HG03139 (cell line): ENCODE results near the gene MACF1.

Experiments
- ATAC-seq: cut with Tn5 transposase; IDR thresholded peaks from one replicate; pipeline ENCODE4 v1.9.1; 2021; ENCODE audit not compliant: unreplicated experiment

MACF1 gene

GRCh38 chr1:39410915-39411436, 206.5 kb downstream of the MACF1 start:
- ATAC-seq = no peak

DNA sequence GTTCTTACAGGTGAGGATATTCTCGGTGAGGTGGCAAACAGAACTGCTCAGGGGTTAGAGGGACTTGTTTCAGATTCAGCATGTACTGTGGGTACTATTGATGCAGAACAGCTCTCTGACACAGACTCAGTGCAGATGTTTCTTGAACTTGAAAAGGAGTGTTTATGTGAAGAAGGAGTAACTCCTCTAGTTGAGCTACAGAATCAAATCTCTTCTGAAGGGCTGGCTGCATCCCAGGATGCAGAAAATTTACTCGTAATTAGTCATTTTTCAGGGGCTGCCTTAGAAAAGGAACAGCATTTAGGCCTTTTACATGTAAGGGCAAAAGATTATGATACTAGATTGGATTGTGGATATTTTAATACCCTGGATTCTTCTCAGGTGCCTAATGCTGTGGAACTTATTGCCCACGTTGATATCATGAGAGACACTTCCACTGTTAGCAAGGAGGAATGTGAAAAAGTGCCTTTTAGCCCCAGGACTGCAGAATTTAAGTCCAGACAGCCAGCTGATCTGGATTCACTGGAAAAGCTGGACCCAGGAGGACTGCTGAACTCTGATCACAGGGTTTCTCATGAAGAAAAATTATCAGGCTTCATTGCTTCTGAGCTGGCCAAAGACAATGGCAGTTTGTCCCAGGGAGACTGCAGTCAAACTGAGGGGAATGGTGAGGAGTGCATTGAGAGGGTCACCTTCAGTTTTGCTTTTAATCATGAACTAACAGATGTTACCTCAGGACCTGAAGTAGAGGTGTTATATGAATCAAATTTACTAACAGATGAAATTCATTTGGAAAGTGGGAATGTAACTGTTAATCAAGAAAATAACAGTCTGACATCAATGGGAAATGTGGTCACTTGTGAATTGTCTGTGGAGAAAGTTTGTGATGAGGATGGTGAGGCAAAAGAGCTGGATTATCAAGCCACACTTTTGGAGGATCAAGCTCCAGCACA, 207.3 kb downstream of the MACF1 start:
- no peak for ATAC-seq

DNA sequence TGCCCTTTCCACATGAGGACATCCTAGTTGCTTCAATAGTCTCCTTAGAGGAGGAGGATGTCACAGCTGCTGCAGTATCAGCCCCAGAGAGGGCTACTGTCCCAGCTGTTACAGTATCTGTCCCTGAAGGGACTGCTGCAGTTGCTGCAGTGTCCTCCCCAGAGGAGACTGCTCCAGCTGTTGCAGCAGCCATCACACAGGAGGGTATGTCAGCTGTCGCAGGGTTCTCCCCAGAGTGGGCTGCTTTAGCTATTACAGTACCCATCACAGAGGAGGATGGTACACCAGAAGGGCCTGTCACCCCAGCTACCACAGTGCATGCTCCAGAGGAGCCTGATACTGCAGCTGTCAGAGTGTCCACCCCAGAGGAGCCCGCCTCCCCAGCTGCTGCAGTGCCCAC, 208.4 kb downstream of the MACF1 start:
- no peak for ATAC-seq

GRCh38 chr1:39413902-39414528, 209.5 kb downstream of the MACF1 start:
- ATAC-seq = no peak

DNA sequence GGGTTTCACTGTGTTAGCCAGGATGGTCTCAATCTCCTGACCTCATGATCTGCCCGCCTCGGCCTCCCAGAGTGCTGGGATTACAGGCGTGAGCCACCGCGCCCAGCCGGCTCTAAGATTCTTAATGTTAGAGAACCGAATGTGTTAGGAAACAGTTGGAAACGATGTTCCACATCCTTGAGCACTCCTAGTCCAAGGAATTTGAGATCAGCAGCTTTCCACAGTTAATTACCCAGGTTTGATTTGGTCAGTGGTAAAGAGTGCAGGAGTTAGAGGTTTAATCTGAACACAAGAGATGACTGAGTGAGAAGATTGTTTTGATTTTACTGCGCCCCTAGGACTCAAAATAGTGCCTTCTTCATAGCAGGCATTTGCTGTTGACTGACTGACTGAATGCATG, 211.1 kb downstream of the MACF1 start:
- ATAC-seq = no peak

DNA sequence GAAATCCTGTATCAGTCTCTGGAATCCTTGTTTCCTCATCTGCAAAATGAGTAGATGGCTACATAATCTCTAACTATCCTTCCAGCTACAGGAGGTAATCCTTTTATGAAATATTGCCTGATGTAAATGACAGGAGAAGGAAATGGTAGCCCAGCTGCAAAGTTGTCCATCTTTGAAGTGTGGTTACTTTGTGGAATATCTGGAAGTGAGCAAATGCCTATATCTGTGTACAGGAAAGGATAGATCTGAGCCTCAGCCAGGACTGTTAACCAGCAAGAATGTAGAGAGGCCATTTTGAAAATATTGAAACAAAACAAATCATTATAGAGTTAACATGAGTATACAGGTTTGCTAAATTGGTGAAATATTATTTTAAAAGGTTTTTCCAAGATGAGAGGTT, 212.1 kb downstream of the MACF1 start:
- no peak for ATAC-seq

DNA sequence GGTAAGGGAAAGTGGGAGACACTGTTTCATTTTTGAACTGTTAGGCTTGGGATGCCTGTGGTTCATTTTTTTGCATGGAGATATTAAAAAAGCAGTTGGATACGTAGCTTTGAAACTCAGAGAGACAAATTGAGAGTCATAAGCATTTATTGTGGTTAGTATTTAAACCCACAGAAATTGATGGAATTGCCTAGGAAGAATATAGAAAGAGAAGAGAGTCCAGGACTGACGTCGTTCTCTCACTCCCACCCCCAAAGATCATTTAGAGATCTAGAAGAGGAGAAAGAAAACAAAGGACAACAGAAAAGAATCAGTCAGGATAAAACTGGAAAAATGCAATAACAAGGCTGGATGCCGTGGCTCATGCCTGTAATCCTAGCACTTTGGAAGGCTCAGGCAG, 213.7 kb downstream of the MACF1 start:
- ATAC-seq = no peak

DNA sequence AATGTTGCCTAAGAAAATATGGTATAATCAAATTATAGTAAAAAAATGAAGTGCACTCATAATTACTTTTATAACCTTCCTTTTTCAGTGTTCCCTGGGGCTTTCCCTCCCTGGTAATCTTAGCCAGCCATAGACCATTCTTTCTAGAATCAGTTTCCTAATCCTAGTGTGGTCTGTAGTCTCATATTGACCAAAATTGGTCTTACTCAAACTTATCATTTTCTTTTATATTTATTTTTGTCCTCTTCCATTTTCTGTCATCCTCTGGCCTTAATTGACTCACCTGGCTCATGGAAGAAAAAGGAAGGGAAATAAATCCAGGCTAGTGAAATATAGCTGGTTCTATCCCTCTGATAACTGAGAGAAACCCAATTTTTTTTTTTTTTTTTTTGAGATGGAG, 216.0 kb downstream of the MACF1 start:
- no peak for ATAC-seq

- no peak for ATAC-seq
These were observed 218.1 kb downstream of the MACF1 start for GRCh38 chr1:39422614-39423013.

- no peak for ATAC-seq
These were observed 220.7 kb downstream of the MACF1 start for GRCh38 chr1:39425151-39425550.

DNA sequence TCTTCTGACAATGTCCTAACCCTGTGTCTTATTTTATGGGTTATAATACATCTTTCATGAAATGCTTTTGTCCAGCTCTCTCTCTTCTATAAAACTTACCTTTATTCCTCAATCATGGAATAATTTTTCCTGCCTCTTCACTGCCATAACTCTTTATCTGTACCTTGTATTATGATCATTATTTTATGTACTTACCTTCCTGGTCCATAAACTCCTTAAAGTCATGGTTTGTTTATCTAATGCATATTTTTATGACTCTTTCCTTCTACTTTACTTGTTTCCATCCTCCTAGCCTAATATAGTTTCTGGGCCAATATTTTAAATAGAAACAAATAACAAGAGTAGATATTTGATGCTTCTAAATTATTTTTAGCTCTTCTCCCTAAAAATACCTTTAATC, 221.1 kb downstream of the MACF1 start:
- no peak for ATAC-seq

DNA sequence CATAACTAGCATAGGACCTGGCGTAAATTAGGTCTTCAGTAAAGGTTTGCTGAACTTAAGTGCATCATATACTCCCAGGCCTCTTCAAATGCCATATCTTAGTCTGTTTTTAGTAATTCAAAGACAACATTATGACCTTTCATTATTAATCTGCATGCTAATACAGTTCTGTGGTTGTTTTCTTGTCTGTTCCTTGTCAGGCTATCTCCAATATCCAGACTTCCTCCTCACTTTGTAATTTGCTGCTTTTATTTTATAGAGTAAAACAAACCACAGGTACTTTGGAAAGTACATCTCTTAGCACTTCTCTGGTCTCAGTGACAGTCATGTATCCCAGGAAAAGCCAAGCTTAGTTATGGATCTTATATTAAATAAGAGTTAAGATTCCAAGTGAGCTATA, 221.9 kb downstream of the MACF1 start:
- no peak for ATAC-seq

- ATAC-seq = no peak
These were observed 222.9 kb downstream of the MACF1 start for GRCh38 chr1:39427374-39427773.

DNA sequence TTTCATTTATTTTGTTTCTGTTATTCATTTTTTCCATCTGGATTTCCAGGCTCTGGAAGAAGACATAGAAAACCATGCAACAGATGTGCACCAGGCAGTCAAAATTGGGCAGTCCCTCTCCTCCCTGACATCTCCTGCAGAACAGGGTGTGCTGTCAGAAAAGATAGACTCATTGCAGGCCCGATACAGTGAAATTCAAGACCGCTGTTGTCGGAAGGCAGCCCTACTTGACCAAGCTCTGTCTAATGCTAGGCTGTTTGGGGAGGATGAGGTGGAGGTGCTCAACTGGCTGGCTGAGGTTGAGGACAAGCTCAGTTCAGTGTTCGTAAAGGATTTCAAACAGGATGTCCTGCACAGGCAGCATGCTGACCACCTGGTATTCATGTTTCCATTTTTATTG, 223.4 kb downstream of the MACF1 start:
- no peak for ATAC-seq

GRCh38 chr1:39431927-39432326, 227.4 kb downstream of the MACF1 start:
- no peak for ATAC-seq

DNA sequence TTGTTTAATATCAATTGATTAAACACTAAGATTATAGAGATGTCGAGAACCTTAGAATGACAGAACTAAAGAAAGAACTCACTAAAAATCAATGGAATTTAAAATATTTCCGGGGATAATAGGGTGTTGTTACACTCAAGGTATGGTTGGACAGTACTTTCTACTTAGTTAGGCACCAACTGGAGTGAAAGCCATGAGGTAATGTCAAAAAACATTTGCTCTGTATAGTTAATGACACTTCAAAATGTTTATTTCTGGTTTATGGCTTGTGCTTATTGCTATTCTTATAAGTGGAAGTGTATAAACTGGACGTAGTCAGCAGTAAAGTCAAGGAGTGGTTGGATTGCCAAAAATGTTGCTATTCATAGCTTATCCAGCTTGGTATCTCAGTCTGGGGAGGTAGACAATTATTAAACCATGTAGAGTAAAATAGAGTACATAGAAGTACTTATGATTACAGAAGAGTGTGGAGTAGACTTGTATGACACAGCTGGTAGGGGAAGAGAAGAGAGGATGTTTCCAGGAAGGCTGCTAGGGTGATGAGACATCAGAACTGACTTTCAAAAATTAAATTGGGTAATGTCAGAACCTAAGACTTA, 230.4 kb downstream of the MACF1 start:
- ATAC-seq = no peak

GRCh38 chr1:39435597-39435996, 231.1 kb downstream of the MACF1 start:
- ATAC-seq = no peak

GRCh38 chr1:39436842-39437241, 232.3 kb downstream of the MACF1 start:
- ATAC-seq = no peak

- no peak for ATAC-seq
These were observed 233.5 kb downstream of the MACF1 start for GRCh38 chr1:39438042-39438441.

DNA sequence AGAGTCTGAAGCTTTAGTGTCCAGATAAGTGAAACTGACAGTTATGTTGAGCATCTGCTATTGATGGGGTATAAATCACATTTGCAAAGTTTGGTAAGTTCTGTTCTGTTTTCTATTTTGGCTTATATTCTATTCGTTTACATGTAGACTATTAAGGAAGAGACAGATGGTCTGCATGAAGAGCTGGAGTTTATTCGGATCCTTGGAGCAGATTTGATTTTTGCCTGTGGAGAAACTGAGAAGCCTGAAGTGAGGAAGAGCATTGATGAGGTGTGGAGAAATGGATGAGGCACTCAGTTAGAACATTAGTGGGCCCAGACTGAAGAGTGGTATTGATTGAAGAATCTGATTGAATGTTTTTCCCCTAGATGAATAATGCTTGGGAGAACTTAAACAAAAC, 236.4 kb downstream of the MACF1 start:
- no peak for ATAC-seq

GRCh38 chr1:39441797-39442196, 237.3 kb downstream of the MACF1 start:
- ATAC-seq = no peak

DNA sequence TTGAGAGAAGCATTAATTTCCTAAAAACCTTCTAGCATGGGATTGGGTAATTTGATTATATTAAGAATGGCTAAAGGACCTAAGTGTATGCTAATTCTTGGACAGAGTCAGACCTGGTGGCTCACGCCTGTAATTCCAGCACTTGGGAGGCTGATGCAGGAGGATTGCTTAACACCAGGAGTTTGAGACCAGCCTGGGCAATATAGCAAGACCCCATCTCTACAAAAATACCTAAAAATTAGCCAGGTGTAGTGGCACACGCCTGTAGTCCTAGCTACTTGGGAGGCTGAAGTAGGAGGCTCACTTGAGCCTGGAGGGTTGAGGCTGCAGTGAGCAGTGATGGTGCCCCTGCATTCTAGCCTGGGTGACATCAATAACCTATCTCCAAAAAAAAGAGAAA, 241.1 kb downstream of the MACF1 start:
- ATAC-seq = no peak
